ENCODE measurements around the gene CYBA. TPM values are rescaled to one million over a fixed set of nuclear protein-coding genes. Genes with fewer than 3 reads are reported as not detected.

CYBA gene
- total and polyA plus RNA-seq, 9 of the 15 experiments (the other 6 are each of a cell fraction or from before 2014, with no cell fraction given) = 0.34 to 683 (median 93.0) TPM

GRCh38 chr16:88686062-88686438 is 35.2 kb upstream of the CYBA start (continued):
- TF ChIP-seq HMGXB4 (CRISPR knock-in tag; IDR thresholded peaks at IDR 0.05) (peak; percentile 33; the same call in 1 of the 2 replicates), ZBTB7A (IDR thresholded peaks at IDR 0.05; ENCODE audit: borderline replicate concordance, control insufficient read depth, low read depth, low read length) (no peak; the same call in 1 of the 2 replicates), ZKSCAN8 (CRISPR knock-in tag; IDR thresholded peaks at IDR 0.05) (no peak), OTX1 (CRISPR knock-in tag; IDR thresholded peaks at IDR 0.05) (no peak), BRF2 (IDR thresholded peaks at IDR 0.05; ENCODE audit: borderline replicate concordance, insufficient read depth, insufficient read length) (no peak), PCBP1 (IDR thresholded peaks at IDR 0.05; ENCODE audit: low read depth, low read length, poor library complexity, severe bottlenecking) (peak; percentile 84), ZNF212 (CRISPR knock-in tag; IDR thresholded peaks at IDR 0.05) (no peak), PRDM10 (IDR thresholded peaks at IDR 0.05; ENCODE audit: partially characterized antibody) (no peak), SREBF2 (CRISPR knock-in tag; IDR thresholded peaks at IDR 0.05) (no peak), TCF7L2 (IDR thresholded peaks at IDR 0.05; ENCODE audit: low read depth, low read length) (no peak), ATF2 (CRISPR knock-in tag; IDR thresholded peaks at IDR 0.05) (no peak), MYNN (IDR thresholded peaks at IDR 0.05) (no peak), MYNN (CRISPR knock-in tag; IDR thresholded peaks at IDR 0.05) (0 out of 2 replicates have a peak, but pooled peaks have one; percentile 42), MCM7 (IDR thresholded peaks at IDR 0.05) (no peak), POU5F1 (IDR thresholded peaks at IDR 0.05; ENCODE audit: borderline replicate concordance, low read depth, low read length, partially characterized antibody) (no peak), USF1 (CRISPR knock-in tag; IDR thresholded peaks at IDR 0.05) (no peak), DMBX1 (CRISPR knock-in tag; IDR thresholded peaks at IDR 0.05; ENCODE audit: borderline replicate concordance) (no peak), TRIM28 (IDR thresholded peaks at IDR 0.05) (no peak), PRMT5 (CRISPR knock-in tag; IDR thresholded peaks at IDR 0.05) (no peak)
